ACHN (cell line): ENCODE measurements around the gene GATB.
"Not testable (repeated sequence)": the region's sequence is repeated elsewhere in the genome, so short reads cannot be mapped to it uniquely, and the experiment has no call there.

Experiments
- DNase-seq: peaks from one replicate; pipeline ENCODE4 v3.0.0-alpha.2; 2015
- in situ Hi-C: cut with HindIII; loops from 2 replicates; pipeline ENCODE4 v1.10.0; 2017; ENCODE audit warnings: low sequenced_read_pairs, low pct_ligation_motif_present, low pct_unique_long_range_greater_than_20kb

Gene GATB

GRCh38 chr4:151743894-151744293 is 16.9 kb downstream of the GATB start:
- in situ Hi-C loops: no loop called here
- no peak for DNase-seq

DNA sequence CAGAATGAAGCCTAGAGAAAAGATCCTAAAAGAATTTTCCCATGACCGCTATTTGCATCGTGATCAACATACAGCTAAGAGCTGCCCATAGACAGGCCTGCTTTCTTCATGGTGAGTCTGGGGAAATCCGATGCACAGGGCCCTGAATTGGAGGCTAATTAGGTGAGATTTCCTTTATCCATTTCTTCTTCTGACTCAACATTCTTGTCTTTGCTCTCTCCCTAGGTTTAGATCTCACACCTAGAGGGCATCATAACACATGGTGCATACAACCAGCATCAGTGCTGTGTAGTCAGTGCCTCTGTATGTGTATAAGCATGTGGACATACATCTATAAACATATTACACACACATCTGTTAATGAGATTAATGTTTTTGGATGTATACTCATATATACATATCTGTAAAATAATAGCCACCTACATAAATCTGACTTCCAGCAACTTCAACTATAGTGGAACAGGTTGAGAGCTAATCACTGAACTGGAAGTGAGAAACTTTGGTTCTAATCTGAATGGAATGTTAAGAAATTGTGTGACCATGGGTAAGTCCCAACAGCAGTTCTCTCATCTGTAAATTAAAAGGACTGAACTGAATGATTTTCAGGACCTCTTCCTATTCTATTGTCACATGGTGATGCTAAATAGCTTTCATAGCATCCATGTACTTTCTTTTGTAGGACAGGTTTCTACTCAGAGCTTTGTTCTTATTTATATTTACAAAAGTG is 17.5 kb downstream of the GATB start:
- no peak for DNase-seq
- in situ Hi-C loops: no loop called here

DNA sequence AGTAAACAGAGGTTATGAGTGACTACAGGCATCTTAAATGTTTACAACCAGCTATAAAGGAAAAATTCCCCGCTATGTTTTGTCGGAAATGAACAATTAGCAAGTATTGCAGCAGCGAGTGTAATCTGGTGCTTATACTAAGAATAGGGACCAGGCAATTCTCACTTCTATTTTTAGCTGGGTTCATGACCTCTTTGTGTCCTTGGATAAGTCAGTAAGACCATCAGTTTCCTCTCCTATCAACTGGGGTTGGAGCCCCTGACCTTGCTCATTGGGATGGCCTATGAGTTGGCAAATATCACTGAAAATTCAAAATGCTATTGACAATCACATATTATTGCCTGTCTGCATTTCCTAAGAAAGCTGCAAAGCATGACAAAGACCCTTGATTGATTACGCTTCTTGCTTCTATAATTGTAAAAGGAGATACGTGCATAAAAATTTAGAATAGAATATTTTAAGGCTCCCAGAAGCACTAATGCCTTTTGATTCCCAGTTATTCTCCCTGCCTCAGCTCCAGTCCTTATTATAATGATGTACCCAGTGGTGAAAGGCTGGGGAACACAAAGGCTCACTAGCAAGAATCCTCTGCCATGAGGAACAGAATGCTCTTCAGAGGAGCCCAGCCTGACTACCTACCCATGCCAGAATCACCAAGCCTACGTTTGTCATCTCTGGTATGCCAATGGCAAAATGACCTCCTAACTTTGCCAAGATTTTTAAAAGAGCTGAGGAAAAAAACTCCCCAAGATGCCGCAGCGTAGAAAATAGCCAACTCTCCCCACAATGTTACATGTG is 21.9 kb downstream of the GATB start:
- in situ Hi-C loops: no loop called here
- no peak for DNase-seq

DNA sequence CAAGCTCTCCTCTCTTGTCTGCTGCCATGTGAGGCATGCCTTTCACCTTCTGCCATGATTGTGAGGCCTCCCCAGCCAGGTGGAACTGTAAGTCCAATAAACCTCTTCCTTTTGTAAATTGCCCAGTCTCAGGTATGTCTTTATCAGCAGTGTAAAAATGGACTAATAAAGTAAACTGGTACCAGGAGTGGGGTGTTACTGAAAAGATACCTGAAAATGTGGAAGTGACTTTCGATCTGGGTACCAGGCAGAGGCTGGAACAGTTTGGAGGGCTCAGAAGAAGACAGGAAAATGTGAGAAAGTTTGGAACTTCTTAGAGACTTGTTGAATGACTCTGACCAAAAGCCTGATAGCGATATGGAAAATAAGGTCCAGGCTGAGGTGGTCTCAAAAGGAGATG is 24.0 kb downstream of the GATB start:
- DNase-seq, in situ Hi-C loops: not testable (repeated sequence)

DNA sequence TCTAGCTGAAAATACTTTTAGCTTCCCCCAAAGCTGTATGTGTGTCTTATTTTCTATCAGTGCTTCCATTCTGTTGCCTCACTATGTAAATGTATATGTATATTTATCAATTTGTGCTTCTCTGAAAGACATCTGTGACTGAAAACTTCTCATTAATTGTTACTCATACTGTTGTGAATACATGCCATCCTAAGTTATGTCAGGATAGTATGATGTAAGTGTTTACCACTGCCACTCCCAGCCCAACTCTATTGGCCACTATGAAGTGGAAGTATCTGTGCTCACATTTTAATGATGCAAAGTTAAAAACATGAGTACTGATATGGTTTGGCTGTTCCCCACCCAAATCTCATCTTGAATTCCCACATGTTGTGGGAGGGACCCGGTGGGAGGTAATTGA is 24.4 kb downstream of the GATB start:
- no peak for DNase-seq

DNA sequence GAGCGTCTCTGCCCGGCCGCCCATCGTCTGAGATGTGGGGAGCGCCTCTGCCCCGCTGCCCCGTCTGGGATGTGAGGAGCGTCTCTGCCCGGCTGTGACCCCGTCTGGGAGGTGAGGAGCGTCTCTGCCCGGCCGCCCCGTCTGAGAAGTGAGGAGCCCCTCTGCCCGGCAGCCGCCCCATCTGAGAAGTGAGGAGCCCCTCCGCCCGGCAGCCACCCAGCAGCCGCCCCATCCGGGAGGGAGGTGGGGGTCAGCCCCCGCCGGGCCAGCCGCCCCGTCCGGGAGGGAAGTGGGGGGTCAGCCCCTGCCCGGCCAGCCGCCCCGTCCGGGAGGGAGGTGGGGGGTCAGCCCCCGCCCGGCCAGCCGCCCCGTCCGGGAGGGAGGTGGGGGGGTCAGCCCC is 29.1 kb downstream of the GATB start:
- DNase-seq, in situ Hi-C loops: not testable (repeated sequence)

More for the DNA sequence above, 24.4 kb downstream of the GATB start:
- in situ Hi-C loops: no loop called here

GRCh38 chr4:151729731-151730559 is 30.9 kb downstream of the GATB start:
- no peak for DNase-seq

DNA sequence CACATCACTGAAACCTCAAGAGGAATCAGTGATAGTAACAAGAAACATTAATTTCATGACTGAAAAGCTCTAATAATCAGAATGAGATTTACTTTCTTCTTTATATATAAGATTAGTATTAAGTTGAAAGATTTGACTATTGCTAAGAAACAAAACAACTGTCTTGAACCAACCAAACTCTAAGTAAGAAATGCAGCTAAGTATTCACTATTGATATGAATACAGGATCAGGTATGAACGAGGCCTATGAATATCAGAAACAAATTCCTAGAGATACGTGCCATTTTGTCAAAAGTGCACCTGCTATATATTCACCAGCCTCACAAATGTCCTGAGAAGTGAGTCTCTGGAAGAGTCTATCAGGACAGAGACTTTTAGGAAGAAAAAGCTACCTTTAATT is 32.1 kb downstream of the GATB start:
- in situ Hi-C loops: no loop called here
- DNase-seq: no peak

More at GRCh38 chr4:151729731-151730559, 30.9 kb downstream of the GATB start:
- in situ Hi-C loops: no loop called here

DNA sequence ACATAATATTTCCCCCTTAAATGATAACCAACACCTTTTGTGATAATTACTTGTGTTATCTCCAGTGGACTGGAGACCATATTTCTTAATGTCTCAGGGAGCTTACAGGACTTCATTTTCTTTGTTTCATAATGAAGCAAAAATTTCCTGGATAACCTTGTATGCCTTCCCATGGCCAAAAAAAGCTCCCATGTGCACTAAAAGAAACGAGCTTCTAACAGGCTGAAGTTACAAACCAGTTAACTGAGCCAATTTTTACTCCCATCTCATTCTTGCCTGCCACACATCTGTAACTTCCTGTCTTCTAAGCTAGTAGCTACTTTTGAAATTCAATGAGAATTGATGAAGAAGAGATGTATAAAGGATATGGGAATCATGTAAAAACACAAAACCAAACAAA is 32.8 kb downstream of the GATB start:
- no peak for DNase-seq
- in situ Hi-C loops: no loop called here

GRCh38 chr4:151727365-151727764 is 33.4 kb downstream of the GATB start:
- in situ Hi-C loops: no loop called here
- DNase-seq: no peak

GRCh38 chr4:151725087-151725486 is 35.7 kb downstream of the GATB start:
- DNase-seq: no peak
- in situ Hi-C loops: no loop called here

- in situ Hi-C loops: no loop called here
- no peak for DNase-seq
These were observed 38.9 kb downstream of the GATB start for GRCh38 chr4:151721916-151722315.

DNA sequence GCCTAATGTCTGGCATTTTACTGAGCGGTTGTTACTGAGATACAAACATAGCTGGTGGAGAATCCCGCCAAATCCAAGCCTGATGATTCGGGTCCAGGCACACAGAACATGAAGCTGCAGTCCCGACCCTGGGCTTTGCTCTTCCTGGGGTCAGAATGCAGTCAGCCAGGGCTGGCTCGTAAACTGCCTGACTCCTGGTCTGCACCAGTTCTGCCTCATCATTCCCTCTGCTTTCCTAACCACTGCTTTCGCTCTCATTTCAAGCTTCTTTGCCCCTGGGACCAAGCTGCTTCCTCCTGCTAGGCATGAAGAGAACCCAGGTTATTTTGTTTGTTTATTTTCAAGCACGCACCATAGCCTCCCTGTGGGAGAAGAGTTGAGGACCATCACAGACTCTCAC is 39.3 kb downstream of the GATB start:
- DNase-seq: no peak
- in situ Hi-C loops: no loop called here

DNA sequence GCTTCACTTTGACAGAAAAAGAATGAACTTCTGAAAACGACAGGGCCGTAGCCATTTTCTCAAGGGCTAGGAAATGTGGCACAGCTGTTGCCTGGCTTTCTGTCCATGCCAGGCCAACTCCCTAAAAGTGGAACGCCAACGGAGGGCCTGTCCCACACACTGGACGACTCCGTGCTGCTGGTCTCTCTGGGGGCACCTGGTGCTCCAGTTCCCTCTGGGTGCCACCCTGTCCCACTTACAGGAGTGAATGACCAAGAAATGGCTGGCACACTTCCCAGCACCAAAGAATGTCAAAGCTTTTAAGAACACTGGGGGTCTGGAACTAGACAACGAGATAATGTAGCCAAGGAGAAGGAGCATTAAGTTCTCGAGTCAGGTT is 40.9 kb downstream of the GATB start:
- no peak for DNase-seq
- in situ Hi-C loops: no loop called here

DNA sequence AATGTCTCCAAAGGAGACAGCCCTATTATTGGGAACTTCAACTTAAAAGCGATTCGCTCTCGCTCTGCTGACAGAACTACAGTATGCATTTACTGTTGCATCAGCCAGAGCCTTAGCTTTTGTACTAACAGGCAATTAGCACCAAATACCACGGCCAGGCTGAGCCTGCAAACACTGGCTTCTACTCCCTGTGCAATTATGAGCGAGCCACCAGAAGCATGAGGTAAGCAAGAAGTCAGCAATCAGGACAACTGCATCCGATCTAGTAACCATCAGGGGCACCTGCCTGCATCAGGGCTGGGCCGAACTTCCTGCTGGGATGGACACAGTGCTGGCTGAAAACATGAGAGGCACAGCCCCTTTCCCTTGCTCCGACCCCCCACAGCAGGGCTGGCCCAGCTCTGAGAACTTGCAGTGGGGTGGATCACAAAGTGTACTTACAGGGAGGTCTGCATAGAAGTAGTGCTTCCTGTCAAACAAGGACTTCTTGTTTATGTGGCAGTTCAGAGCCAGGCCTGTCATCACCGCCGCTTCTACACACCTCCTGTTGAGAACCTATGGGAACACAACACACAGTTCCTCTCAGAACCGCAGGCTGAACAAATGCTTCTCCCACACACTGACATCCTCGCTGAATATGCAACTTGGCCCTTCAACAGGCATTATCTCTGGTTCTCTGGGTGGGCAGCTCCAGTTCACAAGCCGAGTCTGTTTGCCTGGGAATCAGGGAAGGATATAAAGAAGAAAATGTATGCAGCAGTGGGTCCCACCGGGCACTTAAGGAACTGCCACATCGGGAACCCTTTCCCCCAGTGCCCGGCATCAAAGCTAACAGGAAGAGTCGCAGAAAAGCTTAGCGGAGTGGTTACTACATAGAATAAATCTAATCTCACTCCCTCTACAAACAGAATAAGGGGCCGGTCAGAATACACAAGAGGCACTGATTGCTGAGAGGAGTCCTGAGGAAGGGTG is 41.5 kb downstream of the GATB start:
- no peak for DNase-seq
- in situ Hi-C loops: no loop called here

DNA sequence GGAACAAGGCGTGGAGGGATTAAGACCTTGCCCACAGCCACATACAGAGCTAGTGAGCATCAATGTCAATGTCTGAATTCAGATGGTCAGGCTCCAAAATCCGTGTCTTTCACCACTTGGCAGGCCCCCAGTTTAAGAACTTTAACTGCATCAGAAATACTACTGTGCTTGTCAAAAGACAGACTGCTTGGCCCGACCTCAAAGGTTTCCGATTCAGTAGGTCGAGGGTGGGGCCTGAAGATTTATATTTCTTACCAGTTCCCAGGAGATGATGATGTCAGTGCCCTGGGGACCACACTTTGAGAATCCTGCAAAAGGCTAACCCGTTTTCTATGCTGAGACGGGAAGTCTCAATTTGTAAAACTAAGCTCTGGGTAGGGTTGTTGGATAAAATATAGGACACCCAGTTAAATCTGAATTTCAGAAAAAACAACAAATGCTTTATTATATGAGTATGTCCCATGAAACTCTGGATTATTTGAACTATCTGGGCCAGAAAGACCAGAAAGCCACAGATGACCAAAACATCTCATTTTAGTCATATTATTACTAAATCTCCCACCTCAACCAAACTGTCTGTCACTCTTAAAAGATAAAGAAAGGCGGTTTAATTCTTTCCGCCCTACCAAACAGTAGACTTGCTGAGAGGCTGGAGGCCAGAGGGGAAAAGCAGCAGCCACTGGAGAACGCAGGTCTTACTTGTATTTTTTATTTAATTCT is 42.7 kb downstream of the GATB start:
- in situ Hi-C loops: no loop called here
- DNase-seq: no peak

DNA sequence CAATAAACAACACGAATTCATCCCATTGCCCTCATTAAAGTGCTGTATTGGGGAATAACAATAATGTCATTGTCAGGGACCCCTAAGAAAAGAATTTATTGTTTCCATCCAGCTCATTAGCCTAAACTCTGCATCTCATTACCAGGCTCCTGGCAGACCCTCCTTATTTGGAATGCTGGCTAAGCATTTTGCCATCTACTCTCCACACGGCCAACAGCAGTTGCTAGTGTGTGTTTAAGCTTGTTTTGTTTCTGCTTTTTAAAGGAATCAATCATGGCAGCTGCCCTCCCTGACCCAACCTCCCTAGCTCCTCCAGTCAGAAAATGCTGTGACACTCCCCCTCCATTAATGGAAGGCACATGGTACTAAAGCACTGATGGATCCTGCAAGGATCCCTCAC is 43.5 kb downstream of the GATB start:
- DNase-seq: no peak
- in situ Hi-C loops: no loop called here

- in situ Hi-C loops: no loop called here
- no peak for DNase-seq
These were observed 44.5 kb downstream of the GATB start for GRCh38 chr4:151716324-151716723.
